Measurements from ENCODE around the gene DPH6.
"Not testable (repeated sequence)": the region's sequence is repeated elsewhere in the genome, so short reads cannot be mapped to it uniquely, and the experiment has no call there.

DPH6 gene

GRCh38 chr15:35545824-35546510, at the start of gene DPH6:
Gene DPH6 (minus strand): TSS chr15:35546165. CDS start chr15:35546141, 24 bp downstream.
- peak; percentile 95 for DNase-seq (ENCODE audit: low spot score)

GRCh38 chr15:35595656-35596055, 49.7 kb upstream of the DPH6 start:
- DNase-seq (ENCODE audit: low spot score) = no peak

GRCh38 chr15:35591987-35592386, 46.0 kb upstream of the DPH6 start:
- not testable (repeated sequence) for DNase-seq (ENCODE audit: low spot score)

GRCh38 chr15:35583863-35584528, 38.0 kb upstream of the DPH6 start:
- DNase-seq (ENCODE audit: low spot score) = no peak

- DNase-seq (ENCODE audit: low spot score) = no peak
Measured at GRCh38 chr15:35580606-35581005, 34.6 kb upstream of the DPH6 start.

GRCh38 chr15:35567392-35567791, 21.4 kb upstream of the DPH6 start:
- DNase-seq (ENCODE audit: low spot score) = no peak

GRCh38 chr15:35566991-35567390, 21.0 kb upstream of the DPH6 start:
- no peak for DNase-seq (ENCODE audit: low spot score)

GRCh38 chr15:35565901-35566300, 19.9 kb upstream of the DPH6 start:
- no peak for DNase-seq (ENCODE audit: low spot score)

GRCh38 chr15:35562641-35563040, 16.7 kb upstream of the DPH6 start:
- DNase-seq (ENCODE audit: low spot score) = no peak

- no peak for DNase-seq (ENCODE audit: low spot score)
Measured at GRCh38 chr15:35561308-35561707, 15.3 kb upstream of the DPH6 start.

GRCh38 chr15:35560870-35561269, 14.9 kb upstream of the DPH6 start:
- DNase-seq (ENCODE audit: low spot score) = no peak

- DNase-seq (ENCODE audit: low spot score) = no peak
Measured at GRCh38 chr15:35560258-35560657, 14.3 kb upstream of the DPH6 start.

GRCh38 chr15:35559683-35560082, 13.7 kb upstream of the DPH6 start:
- DNase-seq (ENCODE audit: low spot score) = no peak

- no peak for DNase-seq (ENCODE audit: low spot score)
Measured at GRCh38 chr15:35557544-35557943, 11.6 kb upstream of the DPH6 start.

- no peak for DNase-seq (ENCODE audit: low spot score)
Measured at GRCh38 chr15:35557012-35557411, 11.0 kb upstream of the DPH6 start.

- DNase-seq (ENCODE audit: low spot score) = no peak
Measured at GRCh38 chr15:35555244-35555643, 9.3 kb upstream of the DPH6 start.

GRCh38 chr15:35550957-35551356, 5.0 kb upstream of the DPH6 start:
- DNase-seq (ENCODE audit: low spot score) = no peak

GRCh38 chr15:35549567-35549966, 3.6 kb upstream of the DPH6 start:
- DNase-seq (ENCODE audit: low spot score) = no peak

GRCh38 chr15:35548435-35548834, 2.5 kb upstream of the DPH6 start:
- no peak for DNase-seq (ENCODE audit: low spot score)

GRCh38 chr15:35547775-35548364, 1.9 kb upstream of the DPH6 start:
- no peak for DNase-seq (ENCODE audit: low spot score)

- no peak for DNase-seq (ENCODE audit: low spot score)
Measured at GRCh38 chr15:35546511-35547381, 781 bp upstream of the DPH6 start.

GRCh38 chr15:35545316-35545823, 595 bp downstream of the DPH6 start:
- no peak for DNase-seq (ENCODE audit: low spot score)

All from D341Med (cell line).